HL-60/S4 treated with retinoic acid at 250 ng/mL for 4 days and 3 days (cell line): ENCODE results near the gene ITPKA.
"Not testable (repeated sequence)": the region's sequence is repeated elsewhere in the genome, so short reads cannot be mapped to it uniquely, and the experiment has no call there.

Experiments used
- in situ Hi-C: fragments of 300-500 bp; cut with MboI; formaldehyde crosslinking; loops from 2 replicates; pipeline ENCODE4 v1.7.0; 2022; ENCODE audit warnings: low sequenced_read_pairs

Gene ITPKA

GRCh38 chr15:41493205-41493901 is at the start of gene ITPKA:
TSS of gene ITPKA (plus strand) at chr15:41493874. CDS start at chr15:41493928, 54 bp downstream.
- in situ Hi-C loops: no loop called here

GRCh38 chr15:41445399-41445798 is 48.3 kb upstream of the ITPKA start:
- in situ Hi-C loops: no loop called here

GRCh38 chr15:41462084-41462795 is 31.4 kb upstream of the ITPKA start:
- in situ Hi-C loops: no loop called here

GRCh38 chr15:41464889-41465580 is 28.6 kb upstream of the ITPKA start:
- in situ Hi-C loops: no loop called here

- in situ Hi-C loops: no loop called here
Observed at GRCh38 chr15:41465822-41466421, 27.8 kb upstream of the ITPKA start.

GRCh38 chr15:41466711-41467110 is 27.0 kb upstream of the ITPKA start:
- in situ Hi-C loops: no loop called here

GRCh38 chr15:41469644-41470043 is 24.0 kb upstream of the ITPKA start:
- in situ Hi-C loops: not testable (repeated sequence)

- in situ Hi-C loops: no loop called here
Observed at GRCh38 chr15:41473418-41473817, 20.3 kb upstream of the ITPKA start.

- in situ Hi-C loops: no loop called here
Observed at GRCh38 chr15:41474436-41474835, 19.2 kb upstream of the ITPKA start.

- in situ Hi-C loops: no loop called here
Observed at GRCh38 chr15:41474941-41475340, 18.7 kb upstream of the ITPKA start.

- in situ Hi-C loops: no loop called here
Observed at GRCh38 chr15:41476416-41477048, 17.1 kb upstream of the ITPKA start.

- in situ Hi-C loops: no loop called here
Observed at GRCh38 chr15:41480396-41481140, 13.1 kb upstream of the ITPKA start.

- in situ Hi-C loops: no loop called here
Observed at GRCh38 chr15:41482110-41482877, 11.4 kb upstream of the ITPKA start.

GRCh38 chr15:41483115-41483514 is 10.6 kb upstream of the ITPKA start:
- in situ Hi-C loops: no loop called here

- in situ Hi-C loops: no loop called here
Observed at GRCh38 chr15:41483519-41483918, 10.2 kb upstream of the ITPKA start.

GRCh38 chr15:41484937-41485625 is 8.6 kb upstream of the ITPKA start:
- in situ Hi-C loops: no loop called here

GRCh38 chr15:41486286-41486685 is 7.4 kb upstream of the ITPKA start:
- in situ Hi-C loops: no loop called here

- in situ Hi-C loops: no loop called here
Observed at GRCh38 chr15:41487381-41487780, 6.3 kb upstream of the ITPKA start.

GRCh38 chr15:41487802-41488201 is 5.9 kb upstream of the ITPKA start:
- in situ Hi-C loops: no loop called here
